NCI-H345 treated with DMSO at 0.1 percent for 48 hours (cell line): ENCODE measurements around the gene MTIF2.
A peak's percentile ranks its signal among the peaks of the same experiment; 100 is the strongest.
"Not testable (repeated sequence)": the region's sequence is repeated elsewhere in the genome, so short reads cannot be mapped to it uniquely, and the experiment has no call there.

Experiments used
- DNase-seq: peaks from one replicate; lab custom pipeline; 2025; ENCODE audit not compliant: unreplicated experiment; lab: John Stamatoyannopoulos, UW

Gene MTIF2, protein sequence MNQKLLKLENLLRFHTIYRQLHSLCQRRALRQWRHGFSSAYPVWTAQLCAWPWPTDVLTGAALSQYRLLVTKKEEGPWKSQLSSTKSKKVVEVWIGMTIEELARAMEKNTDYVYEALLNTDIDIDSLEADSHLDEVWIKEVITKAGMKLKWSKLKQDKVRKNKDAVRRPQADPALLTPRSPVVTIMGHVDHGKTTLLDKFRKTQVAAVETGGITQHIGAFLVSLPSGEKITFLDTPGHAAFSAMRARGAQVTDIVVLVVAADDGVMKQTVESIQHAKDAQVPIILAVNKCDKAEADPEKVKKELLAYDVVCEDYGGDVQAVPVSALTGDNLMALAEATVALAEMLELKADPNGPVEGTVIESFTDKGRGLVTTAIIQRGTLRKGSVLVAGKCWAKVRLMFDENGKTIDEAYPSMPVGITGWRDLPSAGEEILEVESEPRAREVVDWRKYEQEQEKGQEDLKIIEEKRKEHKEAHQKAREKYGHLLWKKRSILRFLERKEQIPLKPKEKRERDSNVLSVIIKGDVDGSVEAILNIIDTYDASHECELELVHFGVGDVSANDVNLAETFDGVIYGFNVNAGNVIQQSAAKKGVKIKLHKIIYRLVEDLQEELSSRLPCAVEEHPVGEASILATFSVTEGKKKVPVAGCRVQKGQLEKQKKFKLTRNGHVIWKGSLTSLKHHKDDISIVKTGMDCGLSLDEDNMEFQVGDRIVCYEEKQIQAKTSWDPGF

DNA sequence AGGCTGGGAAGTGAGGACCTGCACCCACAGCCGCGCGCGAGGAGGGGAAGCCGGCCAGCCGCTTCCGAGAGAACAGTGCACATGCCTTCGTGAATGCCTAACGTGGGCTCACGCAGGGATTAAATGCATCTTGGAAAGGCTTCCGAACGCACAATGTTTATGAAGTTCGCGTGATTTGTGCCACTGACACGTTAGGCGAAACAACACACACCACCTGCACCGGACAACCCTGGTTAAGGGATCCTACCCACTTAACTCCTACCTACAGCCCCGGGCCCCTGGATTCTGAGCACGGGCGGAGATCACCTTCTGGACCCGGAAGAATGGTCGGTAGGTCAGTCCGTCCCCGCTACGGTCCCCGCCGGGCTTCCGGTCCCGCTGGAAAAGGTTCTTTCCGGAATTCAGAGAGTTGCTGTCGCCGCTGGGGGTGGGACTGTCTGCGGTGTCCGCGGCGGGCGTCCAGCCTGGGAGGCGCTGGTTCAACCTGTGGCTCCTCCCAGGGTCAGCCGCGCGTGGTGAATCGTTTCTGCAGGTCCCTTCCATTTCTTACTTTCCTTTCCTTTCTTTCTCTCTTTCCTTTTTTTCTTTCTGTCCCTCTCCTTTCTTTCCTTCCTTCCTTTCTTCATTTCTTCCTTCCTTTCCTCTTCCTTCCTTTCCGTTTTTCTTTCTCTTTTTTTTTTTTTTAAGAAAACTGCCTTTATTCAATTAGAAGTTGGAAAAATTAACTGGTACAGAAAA lies at the start of gene MTIF2:
TSS of gene MTIF2 (minus strand) at position 325 of the 738 bp plus-strand sequence. CDS start 5,373 bp downstream, outside the sequence.
- peak; percentile 87 for DNase-seq

DNA sequence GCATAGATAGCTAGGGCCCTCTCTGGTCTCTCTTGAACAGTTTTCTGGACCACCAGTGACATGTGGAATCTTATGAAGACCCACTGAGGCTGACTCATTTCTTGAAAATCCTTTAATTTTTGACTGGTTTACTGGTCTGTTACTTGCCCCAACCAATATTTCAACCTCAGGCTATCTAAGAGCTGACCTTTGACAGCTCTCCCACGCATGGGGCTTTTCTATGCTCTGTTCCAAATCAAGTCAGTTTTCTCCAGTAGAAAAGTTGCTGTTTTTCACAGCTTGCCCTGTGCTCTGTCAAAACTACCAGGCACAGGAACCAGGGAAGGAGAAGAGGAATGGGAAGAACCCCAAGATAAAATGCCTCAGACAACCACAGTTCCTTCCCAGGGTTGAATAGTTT lies 46.0 kb upstream of the MTIF2 start:
- DNase-seq = no peak

DNA sequence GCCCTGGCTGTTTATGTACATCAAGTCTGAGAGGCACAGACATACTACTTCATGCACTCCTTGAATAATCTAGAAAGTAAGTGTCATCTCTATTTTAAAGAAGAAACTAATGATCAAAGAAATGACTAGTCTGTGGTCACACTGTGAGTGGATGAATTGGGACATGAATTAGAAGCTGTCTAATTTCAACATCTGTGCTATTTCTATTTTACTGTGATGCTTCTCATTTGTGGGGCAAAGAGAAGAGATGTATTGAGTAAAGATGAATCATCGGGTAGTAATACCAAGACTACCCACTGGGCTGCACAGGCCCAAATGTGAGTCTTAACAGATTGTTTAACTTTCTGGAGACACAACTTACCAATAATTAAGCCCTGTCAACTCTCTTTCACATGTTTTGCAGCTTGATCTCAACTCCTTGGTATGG lies 42.4 kb upstream of the MTIF2 start:
- DNase-seq = no peak

DNA sequence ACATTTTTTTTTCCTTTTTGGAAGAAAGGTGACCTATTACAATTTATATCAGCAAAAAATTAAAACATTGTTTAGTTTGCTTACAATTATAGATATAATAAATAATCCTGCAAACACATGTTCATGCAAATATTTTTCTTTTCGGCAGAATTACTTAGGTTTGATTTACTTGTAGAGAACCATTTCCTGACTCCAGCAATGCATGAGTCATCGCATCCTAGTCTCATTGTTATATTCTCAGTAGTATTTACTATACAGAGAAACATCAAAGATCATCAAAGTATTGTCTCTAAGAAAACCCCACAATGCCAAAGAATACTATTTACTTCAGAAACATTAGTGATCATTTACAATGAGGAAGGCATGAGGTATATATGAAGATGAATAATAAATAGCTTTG lies 40.4 kb upstream of the MTIF2 start:
- DNase-seq = no peak

DNA sequence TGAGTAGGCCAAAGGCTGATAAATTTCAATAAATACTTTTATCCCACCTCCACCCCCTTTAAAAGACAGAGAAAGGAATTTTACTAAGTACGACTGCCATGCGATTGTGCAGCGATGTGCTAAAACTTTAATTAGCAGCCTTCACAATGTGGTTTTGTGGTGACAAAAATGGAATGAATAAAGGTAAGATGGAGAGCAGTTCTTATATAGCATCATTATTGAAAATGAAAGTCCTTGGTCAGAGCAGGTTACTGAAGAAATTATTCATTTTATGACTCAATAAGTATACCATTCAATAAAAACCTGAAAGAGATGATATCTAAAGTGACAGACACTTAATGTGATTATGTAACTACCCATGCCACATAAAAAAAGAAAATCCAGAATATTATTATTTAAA lies 33.2 kb upstream of the MTIF2 start:
- no peak for DNase-seq

DNA sequence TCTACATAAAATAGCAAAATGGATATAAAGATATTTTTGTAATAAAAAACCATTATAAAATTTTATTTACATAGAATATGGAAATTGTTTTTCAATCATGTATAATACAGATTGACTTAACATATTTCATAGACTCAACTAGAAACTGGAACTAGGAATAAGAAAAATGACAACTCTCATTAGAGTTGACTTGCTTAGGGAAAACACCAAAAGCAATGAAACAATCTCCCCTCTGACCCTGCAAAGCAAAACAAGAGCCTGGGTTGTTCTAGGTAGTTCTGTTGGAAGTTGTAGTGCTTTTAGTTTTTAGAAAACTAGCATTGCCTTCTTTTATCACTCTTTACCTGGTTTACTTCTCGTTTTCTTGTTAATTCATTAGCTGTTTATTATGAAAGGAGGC lies 32.2 kb upstream of the MTIF2 start:
- no peak for DNase-seq

DNA sequence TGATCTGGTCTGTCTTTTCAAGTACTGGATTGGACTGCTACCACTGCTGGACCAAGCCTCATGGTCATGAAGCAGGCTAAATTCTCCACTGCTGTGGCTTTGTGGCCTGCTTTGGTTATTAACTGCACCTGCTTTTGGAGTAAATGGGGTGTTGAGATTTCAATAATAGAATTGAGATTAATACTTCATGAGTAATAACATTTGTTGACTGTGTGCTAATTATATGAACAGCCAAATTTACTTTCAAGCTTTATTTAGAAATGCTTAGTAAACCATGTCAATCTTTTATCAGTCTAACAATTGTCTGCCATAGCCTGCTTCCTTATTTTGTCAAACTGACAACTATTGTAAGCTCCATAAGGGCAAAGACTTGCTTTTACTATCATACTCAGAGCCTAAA lies 27.4 kb upstream of the MTIF2 start:
- no peak for DNase-seq

DNA sequence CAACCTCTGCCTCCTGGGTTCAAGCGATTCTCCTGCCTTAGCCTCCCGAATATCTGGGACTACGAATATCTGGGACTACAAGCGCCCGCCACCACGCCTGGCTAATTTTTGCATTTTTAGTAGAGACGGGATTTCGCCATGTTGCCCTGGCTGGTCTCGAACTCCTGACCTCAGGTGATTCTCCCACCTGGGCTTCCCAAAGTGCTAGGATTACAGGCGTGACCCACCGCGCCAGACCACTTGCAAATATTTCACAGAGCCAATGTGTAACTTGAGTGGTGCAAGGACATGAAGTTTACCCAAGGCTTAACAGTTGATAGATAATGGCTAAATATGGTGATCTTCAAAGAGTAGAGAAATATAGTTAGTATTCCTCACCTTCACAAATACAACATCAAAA lies 14.1 kb upstream of the MTIF2 start:
- DNase-seq = no peak

DNA sequence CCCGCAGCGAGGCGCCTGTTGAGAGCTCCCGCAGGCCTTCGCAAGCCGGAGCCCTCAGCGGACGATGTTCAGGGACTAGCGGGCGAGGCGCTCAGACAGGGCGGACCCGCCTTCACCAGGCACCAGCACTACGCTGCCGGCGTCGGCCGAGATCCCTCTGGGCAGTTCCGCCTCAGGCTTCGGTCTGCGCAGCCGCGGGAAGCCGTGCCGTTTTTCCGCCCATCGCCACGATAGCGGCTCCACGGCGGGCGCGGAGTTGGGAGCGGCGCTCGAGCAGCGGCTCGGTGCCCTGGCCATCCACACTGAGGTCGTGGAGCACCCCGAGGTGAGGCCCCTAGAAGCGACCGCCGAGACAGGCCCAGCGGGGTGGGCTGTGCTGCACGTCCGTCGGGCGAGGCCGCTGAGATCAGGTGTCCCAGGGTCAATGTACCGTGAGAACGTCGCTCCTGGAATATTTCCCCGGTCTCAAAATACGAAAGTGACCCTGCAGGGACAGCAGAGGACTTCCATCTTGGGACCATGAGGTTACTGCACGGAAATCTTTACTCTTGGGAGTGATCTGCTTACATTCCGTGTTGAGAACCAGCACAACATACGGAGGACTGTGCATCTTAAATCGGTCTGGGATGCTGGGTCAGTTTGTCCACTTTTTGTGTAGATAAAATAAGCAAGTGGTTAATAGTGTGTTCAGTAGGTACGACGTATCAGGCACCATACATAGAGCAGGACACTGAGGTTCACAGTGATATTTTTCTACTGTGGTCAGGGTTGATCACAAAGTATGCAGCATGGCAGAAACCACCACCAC lies 13.3 kb upstream of the MTIF2 start:
- peak; percentile 67 for DNase-seq

DNA sequence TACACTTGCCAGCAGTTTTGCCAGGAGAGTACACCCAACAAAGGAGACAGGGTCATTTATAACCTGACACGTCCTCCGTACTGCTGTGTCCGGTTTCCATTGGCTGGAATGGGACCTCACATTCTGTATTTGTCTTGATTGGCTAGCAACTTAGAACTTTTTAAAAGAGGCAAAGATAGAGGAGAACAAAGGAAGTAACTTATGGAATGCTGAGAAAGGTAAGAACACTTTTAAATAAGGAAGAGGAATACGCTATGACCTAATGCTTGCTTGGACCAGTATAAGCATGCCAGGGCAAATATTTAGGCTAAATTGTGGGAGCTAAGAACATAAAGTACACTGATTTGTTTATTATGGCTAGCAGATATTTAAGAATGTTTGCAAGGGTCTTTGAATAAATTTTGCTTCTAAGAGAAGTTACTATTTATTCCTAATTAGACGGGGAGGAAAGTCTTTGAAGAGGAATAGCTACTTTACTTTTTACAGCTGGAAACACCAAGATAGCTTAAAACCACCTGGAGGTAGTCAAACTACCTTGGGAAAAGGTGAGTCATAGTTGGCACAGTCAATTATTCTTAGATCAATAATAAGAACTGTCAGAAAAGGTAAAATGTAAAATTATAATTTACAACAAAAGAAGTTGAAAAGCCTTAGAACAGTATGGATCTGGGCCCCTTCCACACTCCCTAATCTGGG lies 12.0 kb upstream of the MTIF2 start:
- not testable (repeated sequence) for DNase-seq

DNA sequence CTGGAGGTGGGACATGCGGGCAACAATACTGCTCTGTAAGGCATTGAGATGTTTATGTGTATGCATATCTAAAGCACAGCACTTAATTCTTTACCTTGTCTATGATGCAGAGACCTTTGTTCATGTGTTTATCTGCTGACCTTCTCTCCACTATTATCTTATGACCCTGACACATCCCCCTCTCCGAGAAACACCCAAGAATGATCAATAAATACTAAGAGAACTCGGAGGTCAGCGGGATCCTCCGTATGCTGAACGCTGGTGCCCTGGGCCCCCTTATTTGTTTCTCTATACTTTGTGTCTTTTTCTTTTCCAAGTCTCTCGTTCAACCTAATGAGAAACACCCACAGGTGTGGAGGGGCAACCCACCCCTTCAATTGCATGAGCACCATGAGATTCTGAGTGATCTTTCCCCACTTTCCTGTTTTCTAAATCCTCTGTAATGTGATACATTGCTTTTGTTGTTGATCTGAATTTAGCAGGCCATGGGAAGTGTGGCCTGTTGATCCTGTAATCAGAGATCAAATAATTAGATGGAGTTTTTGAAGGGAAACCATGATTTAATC lies 10.9 kb upstream of the MTIF2 start:
- DNase-seq = not testable (repeated sequence)

DNA sequence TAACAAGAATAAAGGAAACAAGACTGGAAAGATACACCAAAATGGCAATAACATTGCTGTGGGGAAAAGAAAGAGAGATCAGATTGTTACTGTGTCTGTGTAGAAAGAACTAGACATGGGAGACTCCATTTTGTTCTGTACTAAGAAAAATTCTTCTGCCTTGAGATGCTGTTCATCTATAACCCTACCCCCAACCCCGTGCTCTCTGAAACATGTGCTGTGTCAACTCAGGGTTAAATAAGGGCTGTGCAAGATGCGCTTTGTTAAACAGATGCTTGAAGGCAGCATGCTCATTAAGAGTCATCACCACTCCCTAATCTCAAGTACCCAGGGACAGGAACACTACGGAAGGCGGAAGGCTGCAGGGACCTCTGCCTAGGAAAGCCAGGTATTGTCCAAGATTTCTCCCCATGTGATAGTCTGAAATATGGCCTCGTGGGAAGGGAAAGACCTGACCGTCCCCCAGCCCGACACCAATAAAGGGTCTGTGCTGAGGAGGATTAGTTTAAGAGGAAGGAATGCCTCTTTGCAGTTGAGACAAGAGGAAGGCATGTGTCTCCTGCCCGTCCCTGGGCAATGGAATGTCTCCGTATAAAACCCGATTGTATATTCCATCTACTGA lies 10.3 kb upstream of the MTIF2 start:
- DNase-seq = not testable (repeated sequence)

DNA sequence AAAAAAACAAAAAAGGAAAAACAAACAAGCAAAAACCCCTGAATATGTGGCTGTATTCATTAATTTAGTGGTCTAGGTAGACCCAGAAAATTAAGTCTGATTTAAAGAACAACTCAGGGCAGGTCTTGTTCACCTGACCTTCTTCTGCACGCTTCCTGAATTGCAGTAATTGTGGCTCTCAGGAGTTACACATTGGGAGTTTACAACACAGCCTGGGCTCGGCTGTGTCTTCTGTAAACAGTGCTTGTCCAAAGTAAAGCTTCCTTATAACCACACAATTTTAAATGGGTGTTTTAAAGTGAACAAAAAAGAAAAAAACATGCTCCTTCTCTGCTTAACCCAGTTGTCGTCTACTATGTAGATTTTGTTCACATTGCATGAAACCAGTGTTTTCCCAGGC lies 8.3 kb upstream of the MTIF2 start:
- no peak for DNase-seq

DNA sequence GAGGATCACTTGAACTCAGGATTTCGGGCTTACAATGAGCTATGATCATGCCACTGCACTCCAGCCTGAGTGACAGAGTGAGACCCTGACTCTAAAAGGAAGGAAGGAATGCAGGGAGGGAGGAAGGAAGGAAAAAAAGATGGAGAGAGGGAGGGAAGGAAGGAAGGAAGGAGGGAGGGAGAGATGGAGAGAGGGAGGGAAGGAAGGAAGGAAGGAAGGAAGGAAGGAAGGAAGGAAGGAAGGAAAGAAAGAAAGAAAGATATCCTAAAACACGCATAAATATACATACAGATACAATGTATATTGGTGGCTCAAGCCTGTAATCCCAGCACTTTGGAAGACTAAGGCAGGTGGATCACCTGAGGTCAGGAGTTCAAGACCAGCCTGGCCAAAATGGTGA lies 5.3 kb upstream of the MTIF2 start:
- DNase-seq = not testable (repeated sequence)

DNA sequence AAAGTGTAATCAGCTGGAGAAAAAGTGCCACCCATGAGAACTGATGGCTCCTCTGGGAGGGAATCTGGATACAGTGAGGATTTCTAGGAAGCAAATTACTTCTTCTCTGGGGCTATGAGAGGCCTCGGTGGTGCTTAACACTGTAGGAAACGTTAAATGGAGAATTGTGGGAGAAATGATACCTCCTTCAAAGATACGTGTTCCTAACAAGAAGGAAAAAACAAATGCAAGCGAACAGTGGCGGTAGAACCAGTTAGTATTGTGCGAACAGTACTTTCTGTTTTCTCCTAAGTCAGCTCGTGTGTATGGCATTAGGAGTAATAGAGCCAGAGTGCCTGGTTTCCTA lies 587 bp upstream of the MTIF2 start:
- no peak for DNase-seq

DNA sequence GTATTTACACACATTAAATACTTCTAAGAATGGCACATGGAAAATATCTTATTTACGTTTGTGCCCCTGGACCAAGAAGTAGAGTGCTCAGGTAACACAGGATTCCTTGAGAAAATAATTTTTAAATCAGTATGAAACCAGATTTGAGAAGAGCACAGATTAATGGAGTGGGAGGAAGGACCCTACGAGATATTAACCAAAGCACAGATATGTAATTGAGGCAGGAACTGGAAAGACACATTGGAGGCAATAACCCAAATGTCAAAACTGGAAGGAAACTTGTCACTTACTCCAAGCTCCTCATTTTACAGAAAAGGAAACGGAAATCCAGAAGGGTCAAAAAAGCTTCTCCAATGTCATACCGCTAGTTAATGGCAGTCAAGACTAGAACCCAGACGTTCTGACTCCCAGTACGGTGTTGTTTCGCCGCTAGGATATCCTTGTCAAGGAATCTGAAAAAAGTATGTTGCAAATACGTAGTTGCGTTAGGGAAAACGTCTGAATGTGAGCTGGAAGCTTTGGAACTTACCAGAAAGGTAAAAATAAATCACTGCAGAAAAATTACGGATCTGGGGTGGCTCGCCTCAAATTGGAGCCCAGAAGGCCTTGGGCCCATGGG lies 634 bp downstream of the MTIF2 start:
- DNase-seq = no peak

DNA sequence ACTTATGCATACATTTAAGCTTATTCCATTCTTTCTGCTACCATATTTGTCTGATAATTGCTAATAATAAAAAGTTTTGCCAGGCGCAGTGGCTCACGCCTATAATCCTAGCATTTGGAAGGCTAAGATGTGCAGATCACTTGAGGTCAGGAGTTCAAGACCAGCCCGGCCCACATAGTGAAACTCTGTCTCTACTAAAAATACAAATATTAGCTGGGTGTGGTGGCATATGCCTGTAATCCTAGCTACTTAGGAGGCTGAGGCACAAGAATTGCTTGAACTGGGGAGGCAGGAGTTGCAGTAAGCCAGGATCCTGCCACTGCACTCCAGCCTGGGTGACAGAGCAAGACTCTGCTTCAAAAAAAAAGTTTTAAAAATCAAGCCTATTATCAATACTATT lies 9.4 kb downstream of the MTIF2 start:
- DNase-seq = not testable (repeated sequence)

DNA sequence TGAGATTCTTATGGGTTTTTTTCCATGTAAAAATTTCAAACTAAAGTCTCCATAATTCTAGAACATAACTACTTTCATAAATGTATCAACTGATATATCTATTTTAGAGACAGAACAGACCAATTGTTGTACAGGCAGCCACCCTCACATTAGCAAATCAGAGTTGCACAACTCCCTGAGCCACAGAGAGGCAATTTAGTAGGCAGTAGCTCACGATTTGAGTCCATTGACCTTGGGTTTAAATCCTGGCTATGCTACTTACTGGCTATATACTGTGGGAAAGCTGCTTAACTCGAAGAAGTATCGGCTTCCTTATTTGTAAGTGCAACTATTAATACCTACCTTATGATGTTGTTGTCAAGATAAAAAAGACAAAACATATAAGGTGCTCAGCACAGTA lies 16.2 kb downstream of the MTIF2 start:
- DNase-seq = no peak

DNA sequence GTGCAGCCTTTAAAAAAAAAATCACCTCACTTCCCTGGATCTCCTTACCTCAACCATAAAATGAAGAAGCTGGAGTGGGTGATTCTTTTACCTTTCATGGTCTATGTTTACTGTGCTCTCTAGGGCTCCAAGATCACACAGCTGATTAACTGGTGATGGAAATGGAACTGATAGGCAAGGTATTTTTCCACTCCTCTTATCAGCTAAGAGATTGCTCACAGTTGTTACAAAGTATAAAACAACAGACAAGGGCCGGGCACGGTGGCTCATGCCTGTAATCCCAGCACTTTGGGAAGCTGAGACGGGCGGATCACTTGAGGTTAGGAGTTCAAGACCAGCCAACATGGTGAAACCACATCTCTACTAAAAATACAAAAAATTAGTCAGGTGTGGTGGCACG lies 22.0 kb downstream of the MTIF2 start:
- DNase-seq = no peak
